ACC112 (cell line): Measurements from ENCODE around the gene CEP250.
A peak's percentile ranks its signal among the peaks of the same experiment; 100 is the strongest.
"Not testable (repeated sequence)": the region's sequence is repeated elsewhere in the genome, so short reads cannot be mapped to it uniquely, and the experiment has no call there.

Experiments used
- H2AFZ ChIP-seq: fragments of 200-600 bp; sonication (generic); one replicate; pipeline ENCODE4 v1.6.0; 2017; ENCODE audit warnings: antibody characterized with exemption, low read length; ENCODE audit not compliant: unreplicated experiment
- H3K27ac ChIP-seq: fragments of 200-600 bp; sonication (generic); 2 replicates; pipeline ENCODE4 v1.5.1; 2014; ENCODE audit warnings: low read depth, mild to moderate bottlenecking, antibody characterized with exemption, low read length, moderate library complexity
- H3K27me3 ChIP-seq: fragments of 200-600 bp; sonication (generic); 2 replicates; pipeline ENCODE4 v1.6.1; 2014; ENCODE audit warnings: mild to moderate bottlenecking, antibody characterized with exemption, low read length, moderate library complexity, mixed read lengths; ENCODE audit not compliant: insufficient read depth
- H3K36me3 ChIP-seq: fragments of 200-600 bp; sonication (generic); 2 replicates; pipeline ENCODE4 v1.6.1; 2016; ENCODE audit warnings: mild to moderate bottlenecking, antibody characterized with exemption, low read length, moderate library complexity, mixed read lengths; ENCODE audit not compliant: insufficient read depth
- H3K4me1 ChIP-seq: fragments of 200-600 bp; sonication (generic); one replicate; pipeline ENCODE4 v1.6.1; 2016; ENCODE audit warnings: low read length, mixed read lengths; ENCODE audit not compliant: insufficient read depth, unreplicated experiment, control insufficient read depth
- H3K4me3 ChIP-seq: fragments of 200-600 bp; sonication (generic); 2 replicates; pipeline ENCODE4 v1.5.1; 2014; ENCODE audit warnings: mild to moderate bottlenecking, low read depth, low read length
- H3K79me2 ChIP-seq: fragments of 200-600 bp; sonication (generic); one replicate; pipeline ENCODE4 v1.6.0; 2016; ENCODE audit warnings: low read length; ENCODE audit not compliant: control insufficient read depth, unreplicated experiment, insufficient read depth

Gene CEP250

DNA sequence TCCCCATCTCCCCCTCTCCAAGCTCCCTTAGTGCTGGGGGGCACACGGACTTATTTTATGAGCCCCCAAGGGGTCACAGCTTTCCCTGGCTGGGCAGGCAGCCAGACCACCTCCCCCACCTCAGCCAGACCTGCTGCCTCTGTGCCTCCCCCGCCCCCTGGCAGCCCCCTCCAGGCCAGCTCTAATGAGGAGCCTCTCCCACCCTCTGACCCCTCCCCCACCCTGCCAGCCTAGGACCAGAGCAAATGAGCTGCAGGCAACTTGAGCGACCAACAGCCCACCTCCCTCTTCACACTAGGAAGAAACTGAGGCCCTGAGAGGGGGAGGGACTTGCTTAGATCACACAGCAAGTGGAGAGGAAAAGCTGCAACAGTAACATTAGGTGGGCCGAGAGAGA, 19.2 kb upstream of the CEP250 start:
- no peak overlapping the region for H2AFZ ChIP-seq
- no peaks in the 10 kb centered on the region for H3K36me3 ChIP-seq
- no peak overlapping the region for H3K27ac ChIP-seq
- no peaks in the 10 kb centered on the region for H3K27me3 ChIP-seq
- peak overlapping the region; percentile 66 for H3K4me3 ChIP-seq
- no peaks in the 10 kb centered on the region for H3K79me2 ChIP-seq
- H3K4me1 ChIP-seq = peaks cover 25% of the 10 kb centered on the region

DNA sequence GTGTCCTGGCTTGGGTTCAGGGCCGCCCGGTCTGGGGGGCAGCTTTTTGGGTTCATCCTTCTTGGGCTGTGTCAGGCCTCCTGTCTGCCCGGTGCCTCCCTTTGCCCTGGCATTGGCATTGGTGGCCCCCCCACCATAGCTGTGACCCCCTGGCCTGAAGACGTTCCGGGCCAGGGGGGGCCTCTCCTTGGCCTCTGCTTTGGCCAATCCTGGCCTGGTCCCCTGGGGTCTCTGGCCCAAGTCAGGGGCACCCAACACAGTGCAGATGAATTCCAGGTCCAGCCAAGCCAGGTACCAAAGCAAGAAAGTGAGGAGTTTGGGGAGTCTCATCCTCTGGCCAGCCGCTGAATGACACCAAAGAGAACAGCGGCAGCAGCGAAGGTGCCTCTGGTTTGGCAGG, 17.8 kb upstream of the CEP250 start:
- Histone ChIP-seq H3K36me3 (no peaks in the 10 kb centered on the region), H3K79me2 (no peaks in the 10 kb centered on the region), H3K4me1 (peaks cover 30% of the 10 kb centered on the region), H3K27ac (no peak overlapping the region), H2AFZ (peak overlapping the region; percentile 91), H3K4me3 (peak overlapping the region; percentile 66), H3K27me3 (no peaks in the 10 kb centered on the region)

DNA sequence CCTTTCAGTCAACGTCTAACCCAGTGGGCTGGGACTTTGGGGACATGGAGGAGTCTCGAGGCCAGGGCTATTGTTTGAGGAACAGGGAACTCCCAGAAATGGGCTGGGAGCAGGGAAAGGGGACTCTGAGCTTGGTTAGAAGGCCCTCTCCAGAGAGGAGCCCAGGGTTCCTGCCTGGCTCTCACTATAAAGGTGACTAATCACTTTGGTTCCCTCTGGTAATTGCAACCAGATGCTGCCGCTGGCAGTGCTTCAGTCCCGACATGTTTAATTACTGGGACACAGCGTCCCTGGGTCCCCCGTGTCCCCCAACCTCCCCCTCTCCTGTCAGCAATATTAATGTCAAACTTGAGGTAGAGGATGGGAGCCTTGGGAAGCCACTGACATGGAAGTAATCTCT, 12.4 kb upstream of the CEP250 start:
- peaks cover 25% of the 10 kb centered on the region for H3K4me1 ChIP-seq
- H3K27me3 ChIP-seq = no peaks in the 10 kb centered on the region
- H3K27ac ChIP-seq = peak overlapping the region; percentile 72
- no peaks in the 10 kb centered on the region for H3K79me2 ChIP-seq
- H3K36me3 ChIP-seq = no peaks in the 10 kb centered on the region
- H3K4me3 ChIP-seq = no peak overlapping the region
- H2AFZ ChIP-seq = no peak overlapping the region

DNA sequence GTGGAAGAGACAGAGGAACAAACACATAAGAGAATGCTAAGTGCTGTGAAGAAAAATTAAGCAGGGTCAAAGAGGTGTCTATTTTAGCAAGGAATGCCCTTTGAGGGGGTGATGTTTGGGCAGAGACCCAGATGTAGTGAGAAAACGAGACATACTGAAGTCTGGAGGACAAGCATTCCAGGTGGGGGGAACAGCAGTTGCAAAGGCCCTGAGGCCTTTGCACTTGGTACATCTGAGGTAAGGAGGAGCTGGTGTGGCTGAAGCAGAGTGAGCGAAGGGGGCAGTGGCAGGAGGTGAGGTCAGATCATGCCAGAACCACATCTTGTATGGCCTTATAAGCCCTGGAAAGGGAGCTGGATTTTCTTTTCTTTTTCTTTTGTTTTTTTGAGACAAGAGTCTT, 11.2 kb upstream of the CEP250 start:
- no peaks in the 10 kb centered on the region for H3K79me2 ChIP-seq
- no peak overlapping the region for H3K4me3 ChIP-seq
- H3K27ac ChIP-seq = no peak overlapping the region
- H2AFZ ChIP-seq = no peak overlapping the region
- no peaks in the 10 kb centered on the region for H3K27me3 ChIP-seq
- H3K36me3 ChIP-seq = no peaks in the 10 kb centered on the region
- peaks cover 15% of the 10 kb centered on the region for H3K4me1 ChIP-seq

DNA sequence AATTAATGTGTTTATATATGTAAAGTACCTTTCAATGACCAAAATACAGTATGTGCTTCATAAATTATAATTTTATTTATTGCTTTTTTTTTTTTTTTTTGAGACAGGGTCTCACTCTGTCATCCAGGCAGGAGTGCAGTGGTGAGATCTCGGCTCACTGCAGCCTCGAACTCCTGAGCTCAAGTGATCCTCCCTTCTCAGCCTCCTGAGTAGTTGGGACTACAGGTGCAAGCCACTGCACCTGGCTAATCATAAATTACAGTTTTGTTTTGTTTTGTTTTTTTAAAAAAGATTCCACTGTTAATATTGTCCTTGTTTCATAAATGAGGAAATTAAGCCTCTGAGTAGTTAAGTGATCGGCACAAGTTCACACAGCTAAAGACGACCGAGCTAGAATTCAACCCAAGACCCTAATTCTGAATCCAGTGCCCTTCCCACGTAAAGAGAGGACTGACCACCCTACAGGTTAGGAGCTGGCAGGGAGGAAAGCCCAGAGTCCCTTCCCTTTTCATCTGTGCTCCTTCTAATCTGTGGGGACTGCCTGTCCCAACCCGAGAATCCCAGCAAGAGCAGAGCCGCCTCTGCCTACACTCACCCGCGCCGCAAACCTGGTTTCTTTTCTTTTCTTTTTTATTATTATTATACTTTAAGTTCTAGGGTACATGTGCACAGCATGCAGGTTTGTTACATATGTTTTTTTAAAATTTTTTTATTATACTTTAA, 8.9 kb upstream of the CEP250 start:
- Histone ChIP-seq H3K27ac (no peak overlapping the region), H3K4me1 (peaks cover 12% of the 10 kb centered on the region), H3K27me3 (no peaks in the 10 kb centered on the region), H3K4me3 (no peak overlapping the region), H3K79me2 (no peaks in the 10 kb centered on the region), H3K36me3 (no peaks in the 10 kb centered on the region), H2AFZ (peak overlapping the region; percentile 89)

DNA sequence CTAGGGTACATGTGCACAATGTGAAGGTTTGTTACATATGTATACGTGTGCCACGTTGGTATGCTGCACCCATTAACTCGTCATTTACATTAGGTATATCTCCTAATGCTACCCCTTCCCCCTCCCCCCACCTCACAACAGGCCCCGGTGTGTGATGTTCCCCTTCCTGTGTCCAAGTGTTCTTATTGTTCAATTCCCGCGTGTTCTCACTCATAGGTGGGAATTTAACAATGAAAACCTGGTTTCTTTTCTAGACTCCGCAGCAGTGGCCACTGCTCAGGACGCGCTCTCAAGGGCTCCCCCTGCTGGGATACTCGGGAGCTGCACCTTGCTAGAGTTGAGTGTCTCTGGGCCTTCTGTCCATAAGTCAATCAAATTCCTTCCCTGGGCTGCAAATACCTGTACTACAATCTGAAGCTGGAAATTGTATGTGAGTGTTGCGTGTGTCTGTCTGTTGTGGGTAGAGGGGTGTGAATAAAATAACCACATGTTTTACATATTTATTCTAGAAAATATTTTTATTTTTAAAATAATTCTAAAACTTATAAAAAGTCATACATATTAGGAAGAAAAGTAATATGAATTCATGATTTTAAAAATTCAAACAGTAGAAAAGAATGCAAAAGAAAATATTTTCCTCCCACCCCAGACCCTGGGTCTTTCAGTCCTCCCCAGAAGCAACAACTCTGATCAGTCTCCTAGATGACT, 8.2 kb upstream of the CEP250 start:
- Histone ChIP-seq H3K36me3 (no peaks in the 10 kb centered on the region), H3K4me3 (peak overlapping the region; percentile 68), H3K4me1 (peaks cover 9% of the 10 kb centered on the region), H3K79me2 (no peaks in the 10 kb centered on the region), H2AFZ (no peak overlapping the region), H3K27ac (no peak overlapping the region), H3K27me3 (no peaks in the 10 kb centered on the region)

DNA sequence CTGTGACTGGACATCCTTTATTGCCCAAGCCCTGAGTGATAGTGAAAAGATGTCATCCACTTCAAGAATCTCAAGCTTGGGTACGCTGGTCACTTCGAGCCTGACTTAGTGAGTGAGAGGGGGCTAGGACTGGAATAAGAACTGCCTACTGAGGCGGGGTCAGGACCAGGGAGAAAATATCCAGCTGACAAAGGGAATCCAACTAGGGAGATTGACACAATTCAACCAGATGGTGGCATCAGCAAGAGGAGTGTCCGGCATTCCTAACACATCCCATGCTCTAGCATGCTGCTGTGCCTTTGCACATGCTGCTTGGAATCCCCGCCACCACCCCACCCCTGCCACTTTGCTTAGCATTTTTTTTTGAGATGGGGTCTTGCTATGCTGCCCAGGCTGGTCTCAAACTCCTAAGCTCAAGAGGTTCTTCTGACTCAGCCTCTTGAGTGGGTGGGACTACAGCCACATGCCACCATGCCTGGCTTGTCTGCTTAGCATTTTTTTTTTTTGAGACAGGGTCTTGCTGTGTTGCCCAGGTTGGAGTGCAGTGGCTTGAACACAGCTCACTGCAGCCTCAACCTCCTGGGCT, 6.5 kb upstream of the CEP250 start:
- Histone ChIP-seq H3K36me3 (no peaks in the 10 kb centered on the region), H3K79me2 (no peaks in the 10 kb centered on the region), H3K4me1 (peaks cover 4% of the 10 kb centered on the region), H3K27ac (no peak overlapping the region), H3K27me3 (no peaks in the 10 kb centered on the region), H2AFZ (no peak overlapping the region), H3K4me3 (no peak overlapping the region)

DNA sequence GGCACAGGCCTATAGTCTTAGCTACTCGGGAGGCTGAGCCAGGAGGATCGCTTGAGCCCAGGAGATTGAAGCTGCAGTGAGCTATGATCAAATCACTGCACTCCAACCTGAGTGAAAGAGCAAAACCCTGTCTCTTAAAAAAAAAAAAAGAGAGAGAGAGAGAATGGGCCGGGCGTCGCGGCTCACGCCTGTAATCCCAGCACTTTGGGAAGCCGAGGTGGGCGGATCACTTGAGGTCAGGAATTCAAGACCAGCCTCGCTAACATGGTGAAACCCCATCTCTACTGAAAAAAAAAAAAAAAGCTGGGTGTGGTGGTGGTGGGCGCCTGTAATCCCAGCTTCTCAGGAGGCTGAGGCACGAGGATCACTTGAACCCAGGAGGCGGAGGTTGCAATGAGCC, 5.5 kb upstream of the CEP250 start:
- H2AFZ ChIP-seq, H3K79me2 ChIP-seq, H3K4me1 ChIP-seq, H3K27me3 ChIP-seq, H3K36me3 ChIP-seq, H3K27ac ChIP-seq, H3K4me3 ChIP-seq: not testable (repeated sequence)

DNA sequence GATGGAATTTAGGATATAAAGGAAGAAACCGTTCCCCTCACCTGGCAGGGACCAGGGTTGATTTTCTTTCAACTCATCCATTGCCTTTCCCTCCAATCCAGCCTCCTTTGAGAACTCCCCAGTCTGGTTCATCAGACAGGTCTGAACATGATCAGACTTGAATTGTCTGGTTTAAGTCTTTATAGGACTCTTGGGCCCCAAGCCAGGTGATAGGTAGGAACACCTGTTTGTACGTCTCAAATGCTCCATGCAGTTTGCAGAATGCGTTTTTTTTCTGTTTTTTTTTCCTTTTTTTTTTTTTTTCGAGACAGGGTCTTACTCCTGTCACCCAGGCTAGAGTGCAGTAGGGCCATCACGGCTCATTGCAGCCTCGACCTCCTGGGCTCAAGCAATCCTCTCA, 4.1 kb upstream of the CEP250 start:
- no peak overlapping the region for H3K27ac ChIP-seq
- H3K27me3 ChIP-seq = no peaks in the 10 kb centered on the region
- peaks cover 4% of the 10 kb centered on the region for H3K79me2 ChIP-seq
- H3K4me3 ChIP-seq = no peak overlapping the region
- H3K4me1 ChIP-seq = peaks cover 8% of the 10 kb centered on the region
- H3K36me3 ChIP-seq = no peaks in the 10 kb centered on the region
- H2AFZ ChIP-seq = no peak overlapping the region

DNA sequence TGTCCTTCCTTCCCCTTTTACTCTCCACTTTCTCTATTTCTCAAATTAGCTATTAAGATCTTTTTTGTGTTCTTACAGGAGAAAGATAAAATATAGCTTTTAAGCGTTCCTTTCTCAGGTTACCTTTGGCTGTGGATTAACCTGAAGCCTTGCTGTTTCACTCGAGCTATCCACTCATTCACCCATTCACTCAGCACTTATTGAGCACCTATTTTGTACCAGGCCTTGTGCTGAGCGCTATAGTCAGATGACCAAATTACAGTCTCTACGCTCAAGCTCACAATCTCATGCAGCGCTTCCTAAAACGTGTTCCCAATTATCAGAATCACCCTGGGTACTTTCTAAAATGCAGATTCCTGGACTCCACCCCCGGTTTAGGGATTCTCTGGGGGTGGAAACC, 1.8 kb upstream of the CEP250 start:
- Histone ChIP-seq H3K27me3 (no peaks in the 10 kb centered on the region), H3K4me1 (peaks cover 24% of the 10 kb centered on the region), H3K36me3 (no peaks in the 10 kb centered on the region), H2AFZ (no peak overlapping the region), H3K79me2 (peaks cover 20% of the 10 kb centered on the region), H3K4me3 (peak overlapping the region; percentile 98), H3K27ac (no peak overlapping the region)

- H2AFZ ChIP-seq, H3K27ac ChIP-seq, H3K36me3 ChIP-seq, H3K27me3 ChIP-seq: not testable (repeated sequence)
- Histone ChIP-seq H3K79me2 (peaks cover 27% of the 10 kb centered on the region), H3K4me3 (peak overlapping the region; percentile 98), H3K4me1 (peaks cover 24% of the 10 kb centered on the region)
Measured at GRCh38 chr20:35456700-35457099, 1.3 kb downstream of the CEP250 start.
